Body of pancreas (tissue), 4 donors: ENCODE measurements around the gene PIEZO2. TPM values are rescaled to one million over a fixed set of nuclear protein-coding genes. Genes with fewer than 3 reads are reported as not detected.

Experiments used
- ATAC-seq: fragments of 150-250 bp; one replicate; pipeline ENCODE4 v1.9.1; 2016
- DNase-seq, 4 donors: peaks; one replicate each; pipeline ENCODE4 v3.0.0-alpha.2; 2019
- H3K27ac ChIP-seq, 4 donors: fragments of 200-600 bp; sonication (generic); 1 replicate in 3 of 4; 2 replicates in 1 of 4; pipeline versions ENCODE4 v1.5.1 to v1.6.1; 2016 to 2019; ENCODE audit warnings: mild to moderate bottlenecking in 1 of 4, mixed read lengths in 1 of 4, moderate library complexity in 1 of 4
- H3K27me3 ChIP-seq, 2 donors: fragments of 200-600 bp; sonication (generic); one replicate each; pipeline ENCODE4 v1.6.0; 2016; ENCODE audit warnings: mild to moderate bottlenecking in 1 of 2
- H3K36me3 ChIP-seq, 2 donors: fragments of 200-600 bp; sonication (generic); replicated peaks in 1 of 2; 2 replicates each; pipeline ENCODE4 v1.5.1; 2016; ENCODE audit warnings: low read depth in 2 of 2; ENCODE audit not compliant: insufficient read depth in 1 of 2
- H3K4me1 ChIP-seq: fragments of 200-600 bp; sonication (generic); one replicate; pipeline ENCODE4 v1.6.0; 2016
- H3K4me3 ChIP-seq, 2 donors: fragments of 200-600 bp; sonication (generic); 1 replicate in 1 of 2; 2 replicates in 1 of 2; pipeline ENCODE4 v1.5.1; 2016 to 2019
- H3K9me3 ChIP-seq, 3 donors: fragments of 200-600 bp; sonication (generic); 1 replicate in 2 of 3; 2 replicates in 1 of 3; pipeline ENCODE4 v1.5.1; 2016
- POLR2A ChIP-seq, 3 donors: fragments of 450-650 bp; IDR thresholded peaks; one replicate each; pipeline ENCODE4 v1.6.1; 2016; ENCODE audit warnings: antibody characterized with exemption in 3 of 3, mild to moderate bottlenecking in 2 of 3
- WGBS, 2 donors: methylation state at CpG; one replicate each; pipeline ENCODE4 v1.1.5; 2017; 5-methylcytosine and 5-hydroxymethylcytosine counted together
- intact Hi-C: fragments of 100-400 bp; cut with DNase I; formaldehyde crosslinking; loops from one replicate; pipeline ENCODE4 v1.15.1; 2023
- total RNA-seq, 2 donors: library from RNA; depleted of rRNA; stranded (reverse); fragments of >200 nt; gene quantifications; one replicate each; pipeline ENCODE4 v1.1.0, GENCODE V29; 2016
- TF ChIP-seq, protein P1 (sequence below), 7 experiments: fragments of 450-650 bp in 4 of 7; fragments of 200-600 bp in 3 of 7; sonication (generic) in 3 of 7; IDR thresholded peaks; one replicate each; pipeline ENCODE4 v1.5.1; 2016 to 2019; ENCODE audit warnings: antibody characterized with exemption in 7 of 7

The PIEZO2 gene
- total RNA-seq, 2 donors from 2014 or later, result 0.33 to 40.7 TPM

DNA sequence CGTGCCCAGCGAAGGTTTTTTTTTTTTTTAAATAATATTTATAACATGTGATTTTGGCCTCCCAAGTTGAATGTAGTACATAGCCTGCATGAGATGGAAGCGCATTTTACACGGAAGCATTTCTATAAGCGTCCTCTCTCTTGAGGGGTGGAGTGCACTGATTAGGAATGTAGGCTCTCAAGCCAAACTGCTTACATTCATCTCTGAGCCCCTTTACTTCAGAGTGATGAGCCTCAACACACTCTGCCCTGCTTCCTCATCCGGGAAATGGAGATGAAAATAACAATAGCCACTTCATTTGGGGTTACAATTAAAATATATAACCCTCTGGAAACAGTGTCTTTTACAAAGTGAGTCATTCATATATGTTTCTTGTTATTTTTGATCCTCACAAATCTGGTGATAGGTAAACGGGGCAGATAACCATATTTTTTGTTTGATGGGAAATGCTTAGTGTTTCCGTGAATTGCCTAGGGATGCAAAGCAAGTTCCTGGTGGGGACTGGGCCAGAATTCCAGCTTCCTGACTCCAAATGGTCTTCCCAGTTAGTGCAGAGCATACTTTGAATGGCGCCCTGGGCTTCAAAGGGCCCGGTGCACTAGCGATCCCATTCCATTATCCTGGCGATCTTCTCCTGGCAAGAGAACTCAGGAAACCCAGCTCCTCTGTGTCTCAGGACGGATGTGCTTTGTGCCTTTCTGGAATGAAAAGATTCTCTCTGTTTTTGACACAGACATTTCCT is 124.3 kb downstream of the PIEZO2 start:
- no peak for TF ChIP-seq POLR2A (IDR thresholded peaks at IDR 0.05)
- TF ChIP-seq, protein P1, sequence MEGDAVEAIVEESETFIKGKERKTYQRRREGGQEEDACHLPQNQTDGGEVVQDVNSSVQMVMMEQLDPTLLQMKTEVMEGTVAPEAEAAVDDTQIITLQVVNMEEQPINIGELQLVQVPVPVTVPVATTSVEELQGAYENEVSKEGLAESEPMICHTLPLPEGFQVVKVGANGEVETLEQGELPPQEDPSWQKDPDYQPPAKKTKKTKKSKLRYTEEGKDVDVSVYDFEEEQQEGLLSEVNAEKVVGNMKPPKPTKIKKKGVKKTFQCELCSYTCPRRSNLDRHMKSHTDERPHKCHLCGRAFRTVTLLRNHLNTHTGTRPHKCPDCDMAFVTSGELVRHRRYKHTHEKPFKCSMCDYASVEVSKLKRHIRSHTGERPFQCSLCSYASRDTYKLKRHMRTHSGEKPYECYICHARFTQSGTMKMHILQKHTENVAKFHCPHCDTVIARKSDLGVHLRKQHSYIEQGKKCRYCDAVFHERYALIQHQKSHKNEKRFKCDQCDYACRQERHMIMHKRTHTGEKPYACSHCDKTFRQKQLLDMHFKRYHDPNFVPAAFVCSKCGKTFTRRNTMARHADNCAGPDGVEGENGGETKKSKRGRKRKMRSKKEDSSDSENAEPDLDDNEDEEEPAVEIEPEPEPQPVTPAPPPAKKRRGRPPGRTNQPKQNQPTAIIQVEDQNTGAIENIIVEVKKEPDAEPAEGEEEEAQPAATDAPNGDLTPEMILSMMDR (IDR thresholded peaks at IDR 0.05), result no peak
- no peak for DNase-seq
- 76 to 77% methylated on average over 13 of the region's 13 CpGs for WGBS, 2 donors
- Histone ChIP-seq H3K27ac (no peak overlapping the region), H3K27me3 (no peaks in the 10 kb centered on the region), H3K4me3 (no peak overlapping the region), H3K4me1 (no peaks in the 10 kb centered on the region), H3K9me3 (no peaks in the 10 kb centered on the region), H3K36me3 (no peaks in the 10 kb centered on the region)
- intact Hi-C loops, result no loop called here
- no peak for ATAC-seq

DNA sequence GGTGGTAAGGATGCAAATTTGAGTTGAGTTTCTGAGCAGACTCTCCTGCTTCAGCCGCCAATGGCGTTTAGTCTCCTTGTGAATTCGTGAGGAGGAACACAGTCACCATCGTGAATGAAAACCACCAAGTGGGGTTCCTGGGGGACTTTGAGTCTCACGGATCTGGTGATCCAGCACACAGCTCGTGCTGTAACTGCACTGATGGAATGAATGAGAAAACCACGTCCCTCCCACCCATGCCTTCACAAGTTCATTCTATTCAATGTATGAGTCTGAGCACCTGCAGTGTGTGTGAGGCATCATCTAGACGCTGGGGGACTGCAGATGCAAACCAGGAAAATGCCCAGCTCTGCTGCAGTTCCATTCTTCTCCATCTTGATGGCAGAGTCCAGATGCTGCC is 127.9 kb downstream of the PIEZO2 start:
- ATAC-seq, result no peak

DNA sequence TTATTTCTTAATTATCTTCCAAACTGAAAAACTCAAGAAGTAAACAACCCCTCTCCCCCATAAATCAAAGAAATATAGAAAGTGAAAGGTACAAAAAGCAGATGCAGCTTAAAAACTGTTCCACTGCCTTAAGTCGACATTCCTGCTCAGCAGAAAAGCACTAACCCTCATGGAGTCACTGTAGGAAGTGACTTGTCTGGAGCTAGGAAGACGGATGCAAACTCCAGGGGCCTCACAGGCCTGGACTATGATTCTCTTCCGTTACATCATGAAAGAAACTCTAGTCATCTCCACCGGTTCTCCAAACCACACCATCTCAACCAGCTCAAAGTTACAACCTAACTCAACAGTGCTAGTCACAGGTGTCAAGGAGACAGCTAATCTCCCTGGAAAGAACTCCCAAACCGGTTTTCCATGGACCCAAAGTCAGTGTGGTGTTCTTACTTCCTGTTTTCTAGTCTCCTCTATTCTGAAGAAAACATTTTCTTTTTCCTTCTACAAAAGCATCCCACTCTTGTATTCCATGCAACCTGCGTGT is 128.4 kb downstream of the PIEZO2 start:
- H3K36me3 ChIP-seq, result no peaks in the 10 kb centered on the region
- H3K4me1 ChIP-seq, result no peaks in the 10 kb centered on the region
- intact Hi-C loops, result no loop called here
- no peak overlapping the region for H3K4me3 ChIP-seq
- no peak overlapping the region for H3K27ac ChIP-seq
- TF ChIP-seq POLR2A (IDR thresholded peaks at IDR 0.05), result no peak
- TF ChIP-seq, protein P1 (IDR thresholded peaks at IDR 0.05), result no peak
- H3K27me3 ChIP-seq, result no peaks in the 10 kb centered on the region
- H3K9me3 ChIP-seq, result no peaks in the 10 kb centered on the region
- WGBS, 2 donors, result 51 to 74% methylated on average over 6 of the region's 6 CpGs
- ATAC-seq, result no peak
- no peak for DNase-seq

More for the DNA sequence above, 127.9 kb downstream of the PIEZO2 start:
- H3K9me3 ChIP-seq, result no peaks in the 10 kb centered on the region
- DNase-seq, result no peak
- H3K27me3 ChIP-seq, result no peaks in the 10 kb centered on the region
- H3K4me3 ChIP-seq, result no peak overlapping the region
- no peaks in the 10 kb centered on the region for H3K4me1 ChIP-seq
- no peaks in the 10 kb centered on the region for H3K36me3 ChIP-seq
- H3K27ac ChIP-seq, result no peak overlapping the region
- TF ChIP-seq, protein P1 (IDR thresholded peaks at IDR 0.05), result no peak
- no peak for TF ChIP-seq POLR2A (IDR thresholded peaks at IDR 0.05)
- 55 to 74% methylated on average over 8 of the region's 8 CpGs for WGBS, 2 donors
- intact Hi-C loops, result no loop called here

DNA sequence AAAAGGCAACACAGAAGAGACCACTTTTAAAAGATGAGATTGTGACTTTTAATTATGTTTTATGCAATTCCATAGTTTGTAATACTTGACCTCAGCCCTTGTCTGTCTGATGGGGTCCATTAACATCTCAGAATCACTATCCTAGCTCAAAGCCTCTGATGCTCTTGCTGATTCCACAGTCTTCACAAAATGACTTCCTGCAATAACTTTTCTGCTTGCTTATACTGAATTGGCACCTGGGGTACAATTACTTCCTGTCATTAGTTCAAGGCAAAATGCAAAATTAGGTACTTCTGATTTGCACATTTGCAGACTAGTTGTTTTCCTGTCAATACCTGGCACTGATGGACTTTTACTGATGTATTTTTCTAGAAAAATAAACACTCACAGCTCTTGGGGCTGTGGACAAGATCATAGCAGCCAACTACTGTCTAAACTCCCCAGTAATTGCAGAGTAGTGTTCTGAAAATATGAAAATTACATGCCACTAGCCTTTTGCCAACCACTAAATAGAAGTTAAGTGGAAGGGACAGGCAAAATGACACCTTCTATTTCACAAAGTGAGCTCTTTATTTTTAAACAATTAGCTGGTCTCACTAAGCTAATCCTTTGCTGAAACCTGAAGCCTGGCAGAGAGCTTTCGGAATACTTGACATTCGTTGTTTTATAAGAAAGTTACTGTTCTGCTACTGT is 129.1 kb downstream of the PIEZO2 start:
- no peak overlapping the region for H3K27ac ChIP-seq
- H3K9me3 ChIP-seq, result no peaks in the 10 kb centered on the region
- DNase-seq (no peak), ATAC-seq (no peak)
- TF ChIP-seq, protein P1 (IDR thresholded peaks at IDR 0.05), result no peak
- no peak for TF ChIP-seq POLR2A (IDR thresholded peaks at IDR 0.05)
- no peaks in the 10 kb centered on the region for H3K27me3 ChIP-seq
- intact Hi-C loops, result no loop called here
- H3K36me3 ChIP-seq, result no peaks in the 10 kb centered on the region
- no peak overlapping the region for H3K4me3 ChIP-seq
- H3K4me1 ChIP-seq, result no peaks in the 10 kb centered on the region
- WGBS, 2 donors, result 69 to 73% methylated on average over 2 of the region's 2 CpGs
